HEK293T (cell line): ENCODE results near the gene AGO1.

Source experiments
- CTBP1 ChIP-seq: fragments of 450-650 bp; IDR thresholded peaks from 2 replicates; pipeline ENCODE4 v1.6.1; 2016; ENCODE audit warnings: borderline replicate concordance
- ELF4 ChIP-seq: fragments of 450-650 bp; IDR thresholded peaks from 2 replicates; pipeline ENCODE4 v1.6.1; 2017; ENCODE audit warnings: antibody characterized with exemption
- HDGF ChIP-seq: fragments of 450-650 bp; IDR thresholded peaks from 2 replicates; pipeline ENCODE4 v1.6.1; 2017; ENCODE audit warnings: antibody characterized with exemption, borderline replicate concordance
- SP1 ChIP-seq: fragments of 450-650 bp; IDR thresholded peaks from 2 replicates; pipeline ENCODE4 v1.6.1; 2017

DNA sequence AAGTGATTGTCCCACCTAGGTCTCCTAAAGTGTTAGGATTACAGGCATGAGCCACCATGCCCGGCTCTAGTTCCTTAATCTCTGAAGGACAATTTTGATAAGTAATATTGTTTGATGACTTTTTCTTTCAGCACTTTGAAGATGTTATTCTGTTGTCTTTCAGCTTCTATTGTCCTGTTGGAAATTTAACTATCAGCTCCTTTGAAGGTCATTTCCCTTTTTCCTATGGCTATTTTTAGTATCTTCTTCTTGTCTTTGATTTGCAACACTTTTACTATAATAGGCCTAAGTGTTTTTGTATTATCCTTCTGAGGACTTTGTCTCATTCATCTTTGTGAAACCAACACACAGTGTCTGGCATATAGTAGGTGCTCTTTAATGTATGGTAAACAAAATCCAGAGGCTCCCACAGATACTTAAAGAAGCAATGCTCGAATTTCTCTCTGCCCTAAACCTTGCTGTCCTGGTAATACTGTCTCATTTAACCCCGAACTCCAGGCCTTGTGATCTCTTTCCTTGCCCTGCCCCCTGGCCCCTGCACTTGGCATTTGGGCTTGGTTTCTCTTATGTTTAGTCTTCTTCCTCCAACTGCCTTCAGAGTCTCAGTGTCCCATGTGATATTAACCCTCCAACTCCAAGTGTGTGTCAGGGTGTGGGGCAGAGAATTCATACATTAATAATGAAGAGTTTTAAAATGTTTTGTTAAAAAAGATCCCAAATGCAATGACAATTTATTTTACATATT is 19.0 kb upstream of the AGO1 start:
- TF ChIP-seq CTBP1 (no peak), ELF4 (no peak), HDGF (no peak), SP1 (no peak)
